WI38 (cell line): ENCODE measurements around the gene SCD.
"Not testable (repeated sequence)": the region's sequence is repeated elsewhere in the genome, so short reads cannot be mapped to it uniquely, and the experiment has no call there.

Source experiments
- H3K4me3 ChIP-seq: 2 replicates; pipeline ENCODE4 v1.5.1; 2011; ENCODE audit warnings: low read depth, mild to moderate bottlenecking, control low read depth, low read length
- TF ChIP-seq, protein P1 (sequence below): IDR thresholded peaks from 2 replicates; pipeline ENCODE4 v1.5.1; 2012; ENCODE audit warnings: low read depth, mild to moderate bottlenecking, control low read depth, low read length

The SCD gene

GRCh38 chr10:100373298-100374199 lies 26.5 kb downstream of the SCD start:
- H3K4me3 ChIP-seq = peak overlapping the region; percentile 72
- TF ChIP-seq, protein P1, sequence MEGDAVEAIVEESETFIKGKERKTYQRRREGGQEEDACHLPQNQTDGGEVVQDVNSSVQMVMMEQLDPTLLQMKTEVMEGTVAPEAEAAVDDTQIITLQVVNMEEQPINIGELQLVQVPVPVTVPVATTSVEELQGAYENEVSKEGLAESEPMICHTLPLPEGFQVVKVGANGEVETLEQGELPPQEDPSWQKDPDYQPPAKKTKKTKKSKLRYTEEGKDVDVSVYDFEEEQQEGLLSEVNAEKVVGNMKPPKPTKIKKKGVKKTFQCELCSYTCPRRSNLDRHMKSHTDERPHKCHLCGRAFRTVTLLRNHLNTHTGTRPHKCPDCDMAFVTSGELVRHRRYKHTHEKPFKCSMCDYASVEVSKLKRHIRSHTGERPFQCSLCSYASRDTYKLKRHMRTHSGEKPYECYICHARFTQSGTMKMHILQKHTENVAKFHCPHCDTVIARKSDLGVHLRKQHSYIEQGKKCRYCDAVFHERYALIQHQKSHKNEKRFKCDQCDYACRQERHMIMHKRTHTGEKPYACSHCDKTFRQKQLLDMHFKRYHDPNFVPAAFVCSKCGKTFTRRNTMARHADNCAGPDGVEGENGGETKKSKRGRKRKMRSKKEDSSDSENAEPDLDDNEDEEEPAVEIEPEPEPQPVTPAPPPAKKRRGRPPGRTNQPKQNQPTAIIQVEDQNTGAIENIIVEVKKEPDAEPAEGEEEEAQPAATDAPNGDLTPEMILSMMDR = no peak

GRCh38 chr10:100374200-100374655 lies 27.2 kb downstream of the SCD start:
- H3K4me3 ChIP-seq = peak overlapping the region; percentile 72
- TF ChIP-seq, protein P1 = no peak

DNA sequence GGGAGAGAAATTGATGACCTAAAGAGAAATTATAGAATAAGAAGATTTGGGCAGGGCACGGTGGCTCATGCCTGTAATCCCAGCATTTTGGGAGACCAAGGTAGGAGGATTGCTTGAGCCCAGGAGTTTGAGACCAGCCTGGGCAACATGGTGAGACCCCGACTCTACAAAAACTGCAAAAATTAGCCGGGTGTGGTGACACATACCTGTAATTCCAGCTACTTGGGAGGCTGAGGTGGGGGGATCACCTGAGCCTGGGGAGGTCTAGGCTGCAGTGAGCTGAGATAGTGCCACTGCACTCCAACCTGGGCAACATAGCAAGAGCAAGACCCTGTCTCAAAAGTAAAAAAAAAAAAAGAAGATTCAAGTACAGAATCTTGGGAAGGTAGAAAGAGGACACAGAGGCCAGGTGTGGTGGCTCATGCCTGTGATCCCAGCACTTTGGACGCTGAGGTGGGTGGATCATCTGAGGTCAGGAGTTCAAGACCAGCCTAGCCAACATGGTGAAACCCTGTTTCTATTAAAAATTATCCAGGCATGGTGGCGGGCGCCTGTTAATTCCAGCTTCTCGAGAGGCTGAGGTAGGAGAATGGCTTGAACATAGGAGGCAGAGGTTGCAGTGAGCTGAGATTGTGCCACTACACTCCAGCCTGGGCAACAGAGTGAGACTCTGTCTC lies 27.8 kb downstream of the SCD start:
- H3K4me3 ChIP-seq = peak overlapping the region; percentile 72

DNA sequence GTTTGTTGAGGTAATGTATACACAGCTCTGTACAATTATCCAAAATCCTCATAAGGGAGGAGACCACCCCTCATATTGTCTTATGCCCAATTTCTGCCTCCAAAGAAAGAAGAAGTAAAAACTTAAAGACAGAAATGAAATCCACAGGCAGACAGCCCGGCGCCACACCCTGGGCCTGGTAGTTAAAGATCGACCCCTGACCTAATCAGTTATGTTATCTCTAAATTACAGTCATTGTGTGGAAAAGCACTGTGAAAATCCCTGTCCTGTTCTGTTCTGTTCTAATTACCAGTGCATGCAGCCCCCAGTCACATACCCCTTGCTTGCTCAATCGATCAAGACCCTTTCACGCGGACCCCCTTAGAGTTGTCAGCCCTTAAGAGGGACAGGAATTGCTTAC lies 29.6 kb downstream of the SCD start:
- not testable (repeated sequence) for H3K4me3 ChIP-seq

GRCh38 chr10:100377830-100378229 lies 30.8 kb downstream of the SCD start:
- no peak overlapping the region for H3K4me3 ChIP-seq
- TF ChIP-seq, protein P1 = no peak

DNA sequence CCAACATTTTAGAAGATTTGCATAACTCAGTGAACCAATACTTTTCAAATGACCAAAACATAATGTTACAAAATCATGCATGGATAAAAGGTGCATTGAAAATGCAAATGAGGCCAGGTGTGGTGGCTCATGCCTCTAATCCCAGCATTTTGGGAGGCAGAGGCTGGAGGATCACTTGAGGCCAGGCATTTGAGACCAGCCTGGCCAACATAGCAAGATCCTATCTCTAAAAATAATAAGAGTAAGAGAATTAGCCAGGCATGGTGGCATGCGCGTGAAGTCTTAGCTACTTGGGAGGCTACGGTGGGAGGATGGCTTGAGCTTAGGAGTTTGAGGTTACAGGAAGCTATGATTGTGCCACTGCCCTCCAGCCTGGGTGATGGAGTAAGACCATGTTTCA lies 33.4 kb downstream of the SCD start:
- no peak overlapping the region for H3K4me3 ChIP-seq
- TF ChIP-seq, protein P1 = no peak

GRCh38 chr10:100382553-100382952 lies 35.5 kb downstream of the SCD start:
- no peak overlapping the region for H3K4me3 ChIP-seq
- TF ChIP-seq, protein P1 = no peak

GRCh38 chr10:100383251-100383650 lies 36.2 kb downstream of the SCD start:
- no peak overlapping the region for H3K4me3 ChIP-seq
- TF ChIP-seq, protein P1 = no peak
